ENCODE results near the gene LIF.

Gene LIF

DNA sequence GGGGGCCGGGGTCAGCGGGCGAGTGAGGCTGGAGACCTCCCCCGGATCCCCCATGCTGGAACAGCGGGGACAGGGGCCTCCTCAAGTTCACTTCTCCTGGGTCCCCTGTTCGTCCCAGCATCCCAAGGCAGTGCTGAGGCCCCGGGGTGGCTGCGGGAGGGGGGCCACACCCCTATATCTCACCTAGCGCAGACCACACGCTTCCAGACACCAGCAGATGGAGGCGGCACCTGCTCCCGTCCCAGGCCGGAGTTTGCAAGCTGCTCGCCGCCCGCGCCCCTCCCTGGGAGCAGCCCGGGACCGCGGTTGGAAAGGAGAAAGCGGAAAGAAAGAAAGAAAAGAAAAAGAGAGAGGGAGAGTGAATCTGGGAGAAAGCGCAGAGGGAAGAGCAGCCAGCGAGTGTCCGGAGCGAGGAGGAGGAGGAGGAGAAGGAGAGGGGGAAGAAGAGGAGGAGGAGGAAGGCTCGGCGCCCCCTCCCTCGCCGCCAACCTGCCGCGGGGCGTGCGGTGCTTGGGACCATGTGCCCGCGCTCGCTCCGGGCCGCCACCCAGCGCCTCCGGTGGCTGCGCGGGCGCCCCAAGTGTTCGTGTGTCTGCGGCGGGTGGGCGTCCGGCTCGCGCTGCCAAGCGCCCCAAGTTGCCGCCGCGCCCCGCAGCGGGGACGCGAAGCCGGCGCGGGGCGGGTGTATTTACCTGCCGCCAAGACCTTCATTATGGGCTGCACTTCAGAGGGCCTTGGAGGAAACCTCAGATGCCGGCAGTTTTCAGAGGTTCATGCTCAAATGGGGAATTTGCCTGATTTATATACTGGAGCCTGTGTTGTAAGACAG, at the start of gene LIF:
Gene LIF (minus strand): TSS at position 775 of the 829 bp plus-strand sequence. CDS start 64 bp downstream, at position 711.
- DNase-seq, result no peak

DNA sequence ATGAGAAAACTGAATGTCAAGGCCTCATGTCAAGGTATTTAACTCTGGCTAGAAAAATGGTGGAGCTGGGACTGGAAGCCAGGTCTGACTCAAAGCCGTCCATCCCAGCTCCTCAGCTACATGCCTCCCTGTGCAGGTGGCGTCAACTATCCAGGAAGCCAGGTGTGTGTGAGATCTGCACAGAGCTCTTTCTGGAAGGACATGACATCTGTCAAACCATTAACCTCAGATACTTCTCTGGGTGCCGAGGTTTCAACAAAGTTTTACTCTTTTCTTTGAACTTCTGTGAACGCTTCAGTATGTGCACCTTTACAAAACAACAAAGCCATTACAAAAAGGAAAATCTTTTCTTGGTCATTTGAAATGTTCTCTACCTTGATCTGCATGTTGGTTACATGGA, 49.8 kb upstream of the LIF start:
- DNase-seq, result no peak

DNA sequence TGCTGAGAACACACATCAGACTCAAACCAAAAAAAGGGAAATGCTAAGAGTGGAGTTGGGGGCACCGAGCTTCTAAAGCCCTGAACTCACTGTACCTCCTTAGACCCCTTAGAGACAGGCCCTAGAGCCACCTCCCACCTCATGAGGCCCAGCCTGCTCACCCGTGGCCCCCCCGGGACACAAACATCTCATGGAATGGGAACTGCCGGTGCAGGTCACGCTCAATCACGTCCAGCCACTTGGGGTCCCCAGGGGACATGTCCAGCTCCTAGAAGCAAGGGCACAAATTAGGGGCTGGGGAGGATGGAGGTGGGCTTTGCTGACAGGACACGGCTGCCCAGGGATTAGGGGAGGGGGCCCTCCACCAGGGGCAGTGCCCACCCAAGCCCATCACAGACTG, 49.0 kb upstream of the LIF start:
- DNase-seq, result no peak

DNA sequence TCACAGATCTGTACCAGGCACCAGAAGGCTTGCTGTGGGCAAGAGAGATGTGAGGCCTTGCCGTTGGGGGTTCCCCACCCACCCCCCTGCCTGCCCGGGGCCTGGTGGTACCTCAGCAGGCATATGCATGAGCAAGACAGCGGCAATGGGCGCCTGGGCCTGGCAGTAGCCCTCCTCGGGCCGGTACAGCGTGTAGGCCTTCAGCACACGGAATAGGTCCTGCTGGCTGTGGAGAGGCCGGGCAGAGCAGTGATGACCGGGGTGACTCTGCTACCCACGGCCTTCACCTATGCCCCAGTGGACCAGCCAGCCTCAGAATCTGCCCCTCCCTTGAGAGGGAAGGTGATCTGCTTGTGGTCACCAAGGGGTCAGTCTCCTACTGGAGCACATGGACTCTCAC, 48.3 kb upstream of the LIF start:
- DNase-seq, result no peak

DNA sequence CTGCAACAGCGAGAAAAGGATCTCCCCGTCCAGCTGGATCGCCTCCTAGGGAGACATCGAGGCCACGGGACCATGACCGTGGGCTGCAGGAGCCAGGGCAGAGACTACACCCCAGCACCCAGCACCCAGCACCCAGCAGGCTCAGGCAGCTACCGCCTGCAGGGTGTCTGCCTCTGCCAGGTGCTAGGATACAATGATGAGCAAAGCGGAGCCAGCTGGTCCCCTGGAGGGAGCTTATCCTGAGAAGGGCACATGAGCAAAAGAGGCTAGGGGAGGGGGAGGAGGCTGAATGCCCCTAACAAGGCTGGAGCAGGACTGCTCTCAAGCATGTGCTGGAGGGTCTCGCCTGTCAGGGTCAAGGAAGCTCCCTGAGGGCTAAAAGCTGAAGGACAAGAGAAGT, 47.5 kb upstream of the LIF start:
- DNase-seq, result no peak

DNA sequence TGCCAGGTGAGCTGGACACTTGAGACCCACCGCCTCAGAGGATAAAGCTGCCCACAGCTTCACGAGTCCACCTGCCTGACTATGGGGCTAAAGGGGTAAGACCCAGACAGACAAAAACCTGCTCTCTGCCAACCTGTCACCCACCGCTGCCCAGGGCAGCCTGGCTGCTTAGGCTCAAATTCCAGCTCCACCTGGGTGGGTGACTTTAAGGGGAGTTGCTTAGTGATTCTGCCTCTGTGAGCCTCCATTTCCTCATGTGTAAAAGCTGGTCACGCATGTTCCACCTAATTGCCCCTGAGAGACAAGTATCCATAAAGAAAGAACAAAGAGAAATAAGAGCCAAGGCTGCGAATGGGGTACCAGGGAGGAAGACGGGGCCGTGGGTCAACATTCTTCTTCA, 46.5 kb upstream of the LIF start:
- DNase-seq, result no peak

DNA sequence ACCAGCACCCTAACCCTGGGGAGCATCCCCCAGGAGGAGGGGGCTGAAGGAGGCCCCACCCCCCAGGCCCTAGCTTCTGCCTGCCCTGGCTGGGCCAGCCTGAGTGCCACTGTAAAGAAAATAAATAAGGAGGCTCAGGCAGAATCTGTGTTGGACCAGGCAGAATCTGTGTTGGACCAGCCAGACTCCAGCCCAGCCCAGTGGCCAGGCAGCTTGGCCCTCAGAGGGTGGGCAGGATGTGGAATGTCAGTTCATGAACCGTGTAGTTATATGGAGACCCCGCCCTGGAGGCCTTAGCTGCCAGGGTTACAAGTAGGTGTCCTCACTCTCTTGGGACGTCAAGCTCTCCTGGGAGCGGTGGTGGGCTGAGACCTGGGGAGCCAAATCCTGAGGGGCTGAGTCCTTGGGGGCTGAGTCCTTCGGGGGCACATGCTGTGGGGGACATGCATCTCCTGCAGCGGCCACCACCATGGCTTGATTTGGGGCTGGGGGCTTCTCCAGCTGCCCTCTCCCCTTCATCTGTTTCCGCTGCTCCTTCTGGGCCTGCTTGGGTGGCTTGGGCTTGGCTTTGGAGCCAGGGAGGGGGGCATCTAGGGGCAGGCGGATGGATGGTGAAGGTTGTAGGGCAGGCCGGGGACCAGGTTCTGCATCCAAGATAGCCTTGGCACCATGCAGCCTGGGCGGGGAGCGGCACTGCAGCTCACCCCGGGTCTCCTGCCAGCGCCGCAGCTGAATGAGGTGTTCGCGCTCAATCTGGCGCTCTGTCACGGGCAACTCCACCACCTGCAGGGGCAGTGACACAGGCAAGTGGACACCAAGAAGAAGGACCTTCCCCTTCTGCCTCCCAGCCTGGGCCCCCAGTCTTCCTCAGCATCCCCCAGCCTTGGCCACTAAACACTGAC, 45.8 kb upstream of the LIF start:
- DNase-seq, result no peak

DNA sequence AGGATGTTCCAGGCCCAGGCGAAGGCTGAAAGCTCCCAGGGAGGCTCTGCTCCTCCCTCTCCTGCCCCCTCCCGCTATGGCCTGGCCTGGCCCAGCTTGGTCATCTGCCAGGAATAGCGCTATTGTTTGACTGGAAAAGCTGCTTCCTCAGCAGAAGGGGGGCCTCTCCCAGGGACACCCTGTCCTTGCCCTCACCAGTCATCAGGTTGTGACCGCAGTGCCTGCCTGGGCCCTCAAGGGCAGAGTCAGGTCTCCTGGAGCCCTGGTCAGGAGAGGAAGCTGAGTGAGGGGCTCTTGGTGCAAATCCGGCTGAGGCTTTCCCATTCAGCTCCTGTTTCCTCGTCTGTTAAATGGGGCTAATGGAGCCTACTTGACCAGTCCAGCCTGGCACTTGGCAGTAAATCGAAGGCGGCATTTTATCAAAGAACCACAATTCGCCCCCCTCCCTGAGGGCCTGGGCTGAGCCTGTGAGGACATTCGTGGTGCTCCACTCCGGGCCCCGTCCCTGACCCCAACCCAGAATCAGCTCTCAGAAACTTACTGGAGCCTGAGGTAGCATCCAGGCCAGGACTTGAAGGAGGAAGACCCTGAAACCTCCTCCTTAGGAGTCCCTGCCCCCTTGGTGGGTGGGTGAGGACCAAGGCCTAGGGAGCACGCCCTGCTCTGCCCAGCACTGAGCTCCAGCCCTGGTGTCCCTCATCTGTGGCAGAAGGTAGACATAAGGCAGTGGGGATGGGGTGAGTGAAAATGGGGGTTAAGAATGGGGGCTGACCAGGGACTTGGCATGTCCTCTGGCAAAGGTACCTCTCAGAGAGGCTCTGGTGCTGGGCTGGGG, 44.7 kb upstream of the LIF start:
- DNase-seq, result peak; percentile 68

DNA sequence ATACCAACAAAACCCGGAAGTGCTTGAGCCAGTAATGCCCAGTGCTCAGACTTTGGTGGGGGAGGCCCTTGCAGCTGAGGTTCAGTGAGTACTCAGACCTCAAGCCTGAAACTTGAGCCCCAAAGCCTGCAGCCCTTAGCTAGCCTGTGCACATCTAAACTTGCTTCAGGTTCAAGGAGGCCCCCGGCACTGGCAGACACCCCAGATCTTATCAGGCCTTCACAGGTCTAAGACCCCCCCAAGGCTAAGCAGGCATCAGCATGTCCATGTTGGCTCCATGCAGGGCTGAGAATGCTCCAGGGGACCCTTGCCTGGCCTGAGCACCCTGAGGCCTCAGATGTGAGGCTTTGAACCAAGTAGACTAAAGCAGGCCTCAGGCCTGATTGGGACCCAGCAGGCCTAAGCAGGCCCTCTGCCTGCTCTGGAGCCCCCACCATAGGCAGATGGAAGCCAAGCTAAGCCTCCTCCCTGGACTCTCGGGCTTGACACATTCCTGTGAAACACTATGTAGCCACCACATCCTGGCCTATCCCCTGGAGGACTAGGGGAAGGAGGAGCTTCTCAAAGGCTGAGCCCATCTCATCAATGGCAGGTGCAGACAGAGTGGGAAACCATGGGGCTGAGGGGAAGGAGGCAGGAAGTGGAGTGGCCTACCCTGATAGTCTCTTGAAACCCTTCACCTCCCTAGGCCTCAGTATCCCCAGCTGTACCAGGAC, 43.9 kb upstream of the LIF start:
- peak; percentile 68 for DNase-seq

DNA sequence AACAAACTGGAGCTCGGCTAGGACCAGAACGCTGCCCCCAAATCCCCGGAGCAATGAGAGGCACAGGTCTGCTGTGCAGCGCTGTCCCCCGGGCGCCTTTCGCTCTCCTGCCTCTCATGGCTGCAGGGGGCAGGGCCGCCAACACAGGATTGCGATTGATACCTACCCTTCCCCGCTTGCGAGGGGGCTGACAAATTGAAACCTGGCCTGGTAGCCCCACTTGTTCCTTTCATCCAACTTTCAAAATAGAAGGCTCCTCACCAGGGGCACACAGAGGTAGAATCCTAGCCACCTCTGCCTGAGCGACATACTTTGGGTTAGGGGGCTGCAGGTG, 43.4 kb upstream of the LIF start:
- DNase-seq, result no peak

DNA sequence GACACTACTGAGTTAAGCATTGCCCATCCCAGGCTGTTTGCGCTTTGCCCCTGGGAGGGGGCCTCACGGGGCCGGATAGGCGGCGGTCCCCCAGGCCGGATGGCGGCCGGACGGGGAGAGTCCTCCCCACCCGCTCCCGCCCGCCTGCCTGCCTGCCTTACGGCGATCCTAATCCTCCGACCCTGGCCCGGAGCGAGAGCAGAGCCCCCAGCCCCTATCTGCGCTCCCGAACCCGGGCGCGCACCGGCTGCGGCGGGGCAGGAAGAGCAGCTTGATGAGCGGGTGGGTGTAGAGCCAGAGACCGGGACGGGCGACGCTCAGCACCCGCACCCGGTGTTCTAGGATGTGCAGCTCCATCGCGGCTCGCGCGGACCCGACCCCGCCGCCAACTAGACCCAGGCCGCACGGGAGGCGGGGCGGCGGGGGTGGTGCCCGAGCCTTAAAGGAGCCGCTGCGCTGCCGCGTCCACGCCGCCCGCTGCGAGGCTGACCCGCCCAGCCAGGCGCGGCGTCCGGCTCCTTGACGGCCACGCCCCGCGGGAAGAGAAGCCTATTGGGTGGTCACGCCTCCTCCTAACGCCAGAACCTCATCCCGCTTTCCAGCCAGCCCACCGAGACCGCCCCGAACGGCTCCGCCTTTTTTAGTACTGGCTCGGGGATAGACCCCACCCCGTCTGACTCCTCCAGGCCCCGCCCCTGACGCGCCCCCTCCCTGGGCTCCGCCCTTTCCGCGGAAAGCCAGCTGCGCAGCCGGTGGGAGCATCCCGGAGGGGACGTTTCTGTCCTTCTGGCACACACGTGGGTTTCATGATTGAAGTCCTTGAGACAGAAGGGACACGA, 42.8 kb upstream of the LIF start, which contains the start of gene CASTOR1:
Gene CASTOR1 (minus strand): TSS at position 365 of the 839 bp plus-strand sequence. CDS start 8 bp downstream, at position 357.
- peak; percentile 96 for DNase-seq

DNA sequence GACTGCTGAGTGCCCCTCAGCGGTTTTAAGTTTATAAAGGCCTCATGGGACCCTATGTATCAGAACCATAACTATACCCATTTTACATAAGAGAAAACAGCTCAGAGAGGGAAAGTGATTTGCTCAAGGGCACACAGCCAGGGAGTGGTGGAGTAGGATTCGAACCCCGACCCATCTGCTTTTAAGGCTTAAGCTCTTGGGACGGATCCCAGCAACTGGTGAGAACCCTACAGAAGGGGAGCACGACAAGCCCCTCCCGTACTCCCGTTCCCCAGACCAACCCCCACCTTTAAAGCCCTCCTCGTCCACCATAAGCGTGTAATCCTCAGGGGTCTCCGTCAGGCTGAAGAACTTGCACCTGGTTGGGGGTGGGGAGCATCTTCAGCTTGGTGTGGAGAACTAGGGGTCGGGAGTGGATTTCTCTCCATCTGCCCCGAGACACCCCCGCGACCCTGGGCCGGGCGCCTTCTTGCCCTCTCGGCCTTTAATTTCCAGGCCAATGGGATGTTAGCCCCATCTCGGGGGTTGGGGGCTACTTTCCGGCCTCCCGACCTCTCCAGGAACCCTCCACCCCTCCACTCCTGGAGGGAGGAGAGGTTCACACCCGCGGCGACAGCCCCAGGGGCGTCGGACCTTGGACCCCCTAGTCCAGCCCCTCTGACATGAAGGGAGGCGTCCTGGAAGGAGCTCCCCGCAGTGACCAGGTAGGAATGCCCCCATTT, 42.0 kb upstream of the LIF start:
- no peak for DNase-seq

DNA sequence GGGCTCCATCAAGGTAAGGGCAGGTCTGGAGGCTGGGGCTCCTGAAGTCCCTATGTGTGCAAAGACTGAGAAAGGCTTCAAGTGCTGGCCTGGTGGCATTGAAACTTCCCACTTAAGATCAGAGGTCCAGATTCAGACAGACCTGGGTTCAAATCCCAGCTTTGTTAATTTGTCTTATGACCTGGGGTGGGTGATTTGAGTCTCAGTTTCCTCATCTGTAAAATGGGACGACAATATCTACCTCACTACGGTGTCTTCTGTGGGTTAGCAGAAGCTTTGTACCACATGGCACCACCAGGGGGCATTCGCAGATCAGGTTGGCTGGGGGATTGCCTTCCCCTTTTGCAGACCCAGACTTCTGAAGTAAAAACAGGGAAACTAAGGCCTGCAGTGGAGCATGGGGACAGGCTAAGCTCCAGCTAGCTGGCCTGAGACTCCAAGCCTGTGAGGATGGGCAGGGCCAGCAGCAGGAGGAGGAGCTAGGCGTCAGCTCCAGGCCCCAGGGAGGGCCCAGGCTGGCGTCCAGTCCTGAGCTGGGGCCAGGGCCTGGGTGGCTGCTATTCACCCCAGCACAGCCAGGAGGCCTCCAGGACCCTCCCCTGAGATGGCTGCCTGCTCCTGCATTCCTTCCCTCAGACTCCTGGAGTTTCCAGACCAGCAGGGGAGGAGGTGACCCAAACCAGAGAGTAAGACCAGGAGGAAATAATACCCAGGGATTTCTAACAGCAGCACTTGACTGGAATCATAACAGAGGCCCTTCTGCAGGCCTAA, 41.3 kb upstream of the LIF start:
- DNase-seq, result peak; percentile 80

DNA sequence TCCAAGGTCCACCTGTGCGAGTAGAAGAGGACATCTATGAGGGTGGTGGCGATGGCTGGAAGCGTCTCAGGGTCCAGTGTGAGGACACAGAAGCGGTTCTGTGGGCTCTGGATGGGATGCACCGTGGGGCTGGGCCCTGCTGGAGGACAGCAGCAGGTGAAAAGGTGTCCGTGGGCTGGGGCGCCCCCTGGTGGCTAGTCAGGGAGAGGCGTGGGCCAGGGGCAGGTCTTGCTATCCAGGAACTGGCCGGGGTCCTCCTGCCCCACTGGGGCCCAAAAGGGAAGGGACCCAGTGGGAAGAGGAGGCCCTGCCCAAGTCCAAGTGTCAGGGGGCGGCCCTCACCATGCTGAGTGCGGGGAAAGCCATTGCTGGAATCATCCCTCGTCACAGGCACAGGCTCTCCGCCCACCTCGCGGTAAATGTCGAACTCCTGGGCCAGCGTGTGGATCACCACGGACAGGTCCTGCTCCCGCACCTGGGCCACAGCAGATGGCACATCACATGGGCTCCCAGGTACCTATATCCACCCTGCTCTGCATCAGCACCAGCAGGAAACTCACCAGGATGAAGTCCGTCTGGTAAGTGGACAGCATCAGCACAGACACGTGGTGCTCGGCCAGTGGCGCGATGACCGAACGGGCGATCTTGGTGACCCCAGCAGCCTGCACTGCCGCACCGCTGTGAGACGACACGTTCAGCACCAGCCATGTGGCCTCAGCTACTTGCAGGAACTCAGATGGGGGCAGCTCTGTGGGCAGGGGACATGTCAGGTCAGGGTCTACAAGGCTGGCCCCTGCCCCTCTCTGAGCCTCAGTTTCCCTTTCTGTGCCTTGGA, 40.5 kb upstream of the LIF start:
- peak; percentile 34 for DNase-seq

DNA sequence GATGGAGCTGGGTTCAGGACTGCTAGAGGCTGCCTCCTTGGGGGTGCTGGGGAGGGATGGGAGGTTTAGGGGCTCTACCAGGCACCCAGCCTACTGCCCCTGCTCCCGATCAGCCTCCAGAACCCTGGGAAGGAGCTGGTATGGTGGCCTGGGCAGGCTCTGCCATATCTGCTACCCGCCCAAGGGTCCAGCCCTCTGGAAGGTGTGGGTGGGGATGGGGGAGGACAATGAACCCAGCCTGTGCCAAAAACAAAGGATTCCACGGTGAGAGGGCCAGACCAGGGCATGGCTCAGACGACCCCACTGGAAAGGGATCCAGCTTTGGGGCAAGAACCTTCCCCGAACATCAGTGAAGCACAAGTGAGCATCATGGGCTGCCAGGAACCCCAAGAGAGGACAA, 39.8 kb upstream of the LIF start:
- no peak for DNase-seq

DNA sequence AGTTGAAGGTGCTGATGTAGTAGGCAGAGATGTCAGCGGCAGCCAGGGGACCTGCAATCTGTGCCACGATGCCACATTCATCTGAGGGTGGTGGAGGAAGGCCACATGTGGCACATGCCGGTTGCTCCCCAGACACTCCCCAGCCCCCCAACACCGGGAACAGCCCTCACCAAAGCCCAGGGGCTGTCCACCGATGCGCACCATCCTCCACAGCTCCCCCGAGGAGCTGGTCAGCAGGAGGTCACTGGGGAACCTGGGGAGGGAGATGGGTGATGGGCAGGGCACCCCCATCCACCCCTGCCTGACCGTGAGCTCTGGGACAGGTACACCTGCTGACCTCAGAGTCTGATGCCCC, 39.3 kb upstream of the LIF start:
- DNase-seq, result no peak

DNA sequence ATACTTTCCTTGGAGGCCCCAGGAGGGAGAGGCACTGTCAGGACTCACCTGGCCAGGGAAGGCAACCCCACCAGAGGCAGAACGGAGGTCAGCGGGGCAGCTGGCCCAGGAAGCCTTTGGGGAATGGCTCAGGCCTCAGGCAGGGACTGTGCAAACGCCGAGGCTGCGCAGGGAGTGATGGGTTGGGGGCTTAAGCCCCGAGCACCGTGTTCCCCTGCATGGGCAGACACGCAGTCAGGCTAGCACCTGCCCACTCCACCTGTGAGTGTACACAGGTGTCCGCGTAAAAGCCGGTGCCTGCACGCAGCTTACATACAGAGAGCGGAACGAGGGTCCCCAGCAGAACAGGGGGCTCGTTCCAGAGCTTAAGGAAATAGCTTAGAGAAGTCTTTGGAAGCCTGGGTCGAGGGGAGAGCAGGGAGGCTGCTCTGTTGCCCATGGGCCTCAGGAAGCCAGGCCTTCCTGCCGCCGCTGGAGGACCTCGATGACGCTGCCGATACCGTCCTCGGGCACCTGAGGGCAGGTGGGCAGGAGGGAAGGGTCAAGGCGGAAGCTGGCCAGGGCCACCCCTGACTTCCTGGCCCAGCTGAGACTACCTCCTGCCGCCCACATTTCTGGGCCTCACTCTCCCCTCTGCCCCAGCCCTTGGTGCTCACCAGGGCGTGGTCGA, 38.8 kb upstream of the LIF start:
- DNase-seq, result no peak

DNA sequence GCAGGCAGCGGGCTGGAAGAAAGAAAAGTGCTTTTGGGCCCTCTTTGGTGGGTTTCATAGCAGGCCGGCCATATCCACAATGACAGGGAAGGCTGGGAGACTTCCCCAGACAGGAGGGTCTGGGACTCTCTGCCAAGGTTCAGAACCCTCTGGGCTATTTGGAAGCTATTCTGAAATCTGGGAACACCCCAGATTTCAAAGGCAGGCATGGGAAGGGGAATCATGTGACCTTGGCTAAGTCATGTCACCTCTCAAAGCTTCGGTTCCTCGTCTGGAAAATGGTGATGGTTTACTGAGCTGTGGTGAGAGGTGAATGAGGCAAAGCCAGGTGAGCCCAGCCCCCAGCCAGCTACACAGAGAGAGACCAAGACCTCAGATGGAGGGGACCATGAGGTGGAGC, 38.1 kb upstream of the LIF start:
- no peak for DNase-seq

DNA sequence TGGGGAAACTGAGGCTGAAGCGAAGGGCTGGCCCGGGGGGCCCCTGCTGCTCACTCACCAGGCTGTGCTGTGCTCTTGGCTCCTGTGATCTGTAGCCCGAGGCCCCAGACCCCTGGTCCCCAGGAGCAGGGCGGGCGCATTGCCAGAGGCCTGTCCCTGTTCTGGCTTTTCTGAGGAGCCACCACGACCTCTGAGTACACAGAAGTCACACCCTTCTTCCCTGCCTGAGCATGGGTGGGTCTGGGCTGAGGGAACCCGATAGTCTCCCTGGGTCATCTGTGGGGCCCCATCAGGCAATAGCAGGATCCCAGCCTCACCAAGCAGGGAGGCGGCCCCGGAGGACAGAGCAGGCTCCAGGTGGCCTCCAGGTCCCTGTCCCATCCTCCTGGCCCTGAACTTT, 37.6 kb upstream of the LIF start:
- DNase-seq, result no peak
